Lung (tissue), 12 donors: ENCODE data around the gene SFXN5. TPM values are rescaled to one million over a fixed set of nuclear protein-coding genes. Genes with fewer than 3 reads are reported as not detected.

ENCODE experiments used
- ATAC-seq: fragments of 200-7000 bp; cut with Tn5 transposase; one replicate; pipeline ENCODE4 v1.9.1; 2020; ENCODE audit warnings: moderate number of reproducible peaks; ENCODE audit not compliant: insufficient read depth, low FRiP score
- DNase-seq, 3 donors: peaks; one replicate each; pipeline ENCODE4 v3.0.0-alpha.2; 2013 to 2017
- H3K27ac ChIP-seq, 2 donors: one replicate each; pipeline ENCODE4 v1.5.1; 2013; ENCODE audit warnings: mild to moderate bottlenecking in 2 of 2, moderate library complexity in 2 of 2, control low read depth in 1 of 2, inconsistent platforms in 1 of 2, low read depth in 1 of 2, low read length in 1 of 2
- H3K27me3 ChIP-seq, 3 donors: one replicate each; pipeline ENCODE4 v1.5.1; 2013; ENCODE audit warnings: low read length in 2 of 3; ENCODE audit not compliant: control insufficient read depth in 3 of 3, insufficient read depth in 3 of 3
- H3K36me3 ChIP-seq, 4 donors: one replicate each; pipeline ENCODE4 v1.5.1; 2013; ENCODE audit warnings: low read length in 4 of 4, mild to moderate bottlenecking in 1 of 4, moderate library complexity in 1 of 4; ENCODE audit not compliant: control insufficient read depth in 4 of 4, insufficient read depth in 4 of 4
- H3K4me1 ChIP-seq, 5 donors: one replicate each; pipeline ENCODE4 v1.5.1; 2013; ENCODE audit warnings: low read length in 5 of 5, mild to moderate bottlenecking in 2 of 5, moderate library complexity in 1 of 5; ENCODE audit not compliant: control insufficient read depth in 5 of 5, insufficient read depth in 5 of 5
- H3K4me3 ChIP-seq: one replicate; pipeline ENCODE4 v1.5.1; 2013; ENCODE audit warnings: mild to moderate bottlenecking, control low read depth, moderate library complexity
- H3K9ac ChIP-seq, 2 donors: one replicate each; pipeline ENCODE4 v1.5.1; 2013; ENCODE audit warnings: low read length in 2 of 2, control low read depth in 1 of 2; ENCODE audit not compliant: insufficient read depth in 1 of 2
- H3K9me3 ChIP-seq, 4 donors: one replicate each; pipeline ENCODE4 v1.5.1; 2013; ENCODE audit warnings: low read length in 3 of 4, mild to moderate bottlenecking in 1 of 4, moderate library complexity in 1 of 4; ENCODE audit not compliant: control insufficient read depth in 4 of 4, insufficient read depth in 3 of 4
- WGBS, 2 donors: extraction: QIAGEN DNeasy Blood & Tissue Kit; methylation state at CpG; one replicate each; pipeline ENCODE4 v1.1.7; 2013; 5-methylcytosine and 5-hydroxymethylcytosine counted together
- polyA plus RNA-seq, 2 donors: library from polyadenylated mRNA; stranded (reverse); fragments of 200-250 nt; gene quantifications; one replicate each; pipeline ENCODE4 v1.2.1, GENCODE V29; 2013
- total RNA-seq, 2 donors: library from RNA; depleted of rRNA in 1 of 2; stranded (reverse); fragments of >200 nt in 1 of 2; gene quantifications; one replicate each; pipeline ENCODE4 v1.2.1, GENCODE V29; 2014 to 2021
- TF ChIP-seq, protein P1 (sequence below): IDR thresholded peaks from 2 replicates; pipeline ENCODE4 v1.5.1; 2012; ENCODE audit warnings: mild to moderate bottlenecking; ENCODE audit errors: control extremely low read depth, extremely low read depth
- donor health status: control.
- donor health status: control.
- donor health status: Bipolar disorder and iron deficiency.
- donor health status: healthy.
- donor health status: DM: yes; HTN: yes; CAD: no.

SFXN5 gene
- total and polyA plus RNA-seq, 4 donors, result 8.3 to 15.6 (median 9.6) TPM

DNA sequence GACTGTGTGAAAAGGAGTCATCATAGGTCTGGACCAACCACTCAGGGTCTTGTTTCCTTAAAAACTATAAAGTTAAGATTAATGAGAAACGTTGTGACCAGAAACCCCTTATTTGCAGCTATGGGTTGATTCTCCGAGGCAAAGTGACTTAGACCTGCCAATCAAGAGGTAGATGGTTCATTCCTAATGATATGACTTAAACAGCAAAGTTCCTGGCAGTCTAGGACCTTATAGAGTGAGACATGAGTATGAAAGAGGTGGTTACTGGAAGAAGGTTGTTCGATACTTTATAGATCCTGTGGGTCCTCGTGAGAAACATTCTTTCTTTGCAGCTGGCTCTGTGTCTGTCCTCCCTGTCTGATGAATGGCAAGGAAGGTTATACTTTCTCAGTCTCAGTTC lies 8.0 kb downstream of the SFXN5 start:
- Histone ChIP-seq H3K27me3 (no peaks in the 10 kb centered on the region), H3K4me1 (peaks cover 0 to 14% (median 4%) of the 10 kb centered on the region in 5 donors), H3K27ac (no peak overlapping the region), H3K36me3 (no peaks in the 10 kb centered on the region), H3K9me3 (no peaks in the 10 kb centered on the region), H3K9ac (no peak overlapping the region), H3K4me3 (no peak overlapping the region)
- TF ChIP-seq, protein P1, sequence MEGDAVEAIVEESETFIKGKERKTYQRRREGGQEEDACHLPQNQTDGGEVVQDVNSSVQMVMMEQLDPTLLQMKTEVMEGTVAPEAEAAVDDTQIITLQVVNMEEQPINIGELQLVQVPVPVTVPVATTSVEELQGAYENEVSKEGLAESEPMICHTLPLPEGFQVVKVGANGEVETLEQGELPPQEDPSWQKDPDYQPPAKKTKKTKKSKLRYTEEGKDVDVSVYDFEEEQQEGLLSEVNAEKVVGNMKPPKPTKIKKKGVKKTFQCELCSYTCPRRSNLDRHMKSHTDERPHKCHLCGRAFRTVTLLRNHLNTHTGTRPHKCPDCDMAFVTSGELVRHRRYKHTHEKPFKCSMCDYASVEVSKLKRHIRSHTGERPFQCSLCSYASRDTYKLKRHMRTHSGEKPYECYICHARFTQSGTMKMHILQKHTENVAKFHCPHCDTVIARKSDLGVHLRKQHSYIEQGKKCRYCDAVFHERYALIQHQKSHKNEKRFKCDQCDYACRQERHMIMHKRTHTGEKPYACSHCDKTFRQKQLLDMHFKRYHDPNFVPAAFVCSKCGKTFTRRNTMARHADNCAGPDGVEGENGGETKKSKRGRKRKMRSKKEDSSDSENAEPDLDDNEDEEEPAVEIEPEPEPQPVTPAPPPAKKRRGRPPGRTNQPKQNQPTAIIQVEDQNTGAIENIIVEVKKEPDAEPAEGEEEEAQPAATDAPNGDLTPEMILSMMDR, result no peak
- DNase-seq (no peak), ATAC-seq (no peak)
- 84 to 88% methylated on average over 4 of the region's 4 CpGs for WGBS, 2 donors

DNA sequence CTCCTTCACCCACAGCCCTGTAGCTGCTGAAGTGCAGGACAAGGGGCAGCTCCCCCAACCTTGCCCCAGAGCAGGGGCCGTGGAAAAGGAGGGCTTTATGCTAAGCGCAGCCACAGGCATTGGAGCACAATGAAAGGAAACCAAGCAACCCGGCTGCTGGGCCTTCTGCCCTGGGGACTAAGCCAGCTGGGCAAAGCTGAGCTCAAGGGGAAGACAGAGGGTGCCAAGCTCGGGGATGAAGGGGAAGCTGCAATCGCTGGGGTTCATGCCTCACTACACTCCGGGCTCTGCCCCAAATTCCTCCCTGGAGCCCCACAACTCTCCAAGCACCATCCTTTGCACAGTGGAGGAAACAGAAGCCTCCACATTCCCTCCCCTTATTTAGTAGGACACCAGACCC lies 12.4 kb downstream of the SFXN5 start:
- Histone ChIP-seq H3K27me3 (no peaks in the 10 kb centered on the region), H3K4me1 (peaks cover 0 to 13% (median 4%) of the 10 kb centered on the region in 5 donors), H3K36me3 (peaks cover 0 to 13% (median 3%) of the 10 kb centered on the region in 4 donors), H3K9ac (no peak overlapping the region), H3K4me3 (no peak overlapping the region), H3K9me3 (peaks cover 0 to 4% (median 2%) of the 10 kb centered on the region in 4 donors), H3K27ac (no peak overlapping the region)
- ATAC-seq (no peak), DNase-seq (no peak)
- WGBS, 2 donors, result 81 to 92% methylated on average over 6 of the region's 6 CpGs
- TF ChIP-seq, protein P1, result no peak

DNA sequence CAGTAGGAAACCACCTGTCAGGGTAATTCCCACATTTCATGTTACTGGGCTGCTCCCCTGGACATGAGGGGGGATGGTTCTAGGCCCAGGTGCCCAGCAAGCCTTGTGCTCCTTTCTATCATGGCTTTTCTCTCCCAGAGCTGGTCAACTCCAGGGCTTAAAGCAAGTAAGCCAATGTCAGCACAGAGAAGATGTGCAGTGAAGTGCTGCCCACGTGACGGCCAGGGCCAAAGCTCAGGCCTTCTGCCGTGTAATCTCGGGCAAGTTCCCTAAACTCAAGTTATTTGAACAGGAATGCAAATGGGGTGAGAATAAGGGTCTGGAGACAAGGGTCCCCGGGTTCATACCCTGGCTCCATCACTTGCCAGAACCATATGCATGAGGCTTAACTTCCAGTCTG lies 16.5 kb downstream of the SFXN5 start:
- H3K9ac ChIP-seq, result no peak overlapping the region
- H3K9me3 ChIP-seq, result peaks cover 0 to 4% (median 2%) of the 10 kb centered on the region in 4 donors
- TF ChIP-seq, protein P1, result no peak
- no peak for DNase-seq
- peaks cover 0 to 5% (median 0%) of the 10 kb centered on the region in 5 donors for H3K4me1 ChIP-seq
- no peak for ATAC-seq
- no peak overlapping the region for H3K27ac ChIP-seq
- no peak overlapping the region for H3K4me3 ChIP-seq
- peaks cover 0 to 13% (median 3%) of the 10 kb centered on the region in 4 donors for H3K36me3 ChIP-seq
- H3K27me3 ChIP-seq, result no peaks in the 10 kb centered on the region
- 64 to 86% methylated on average over 5 of the region's 5 CpGs for WGBS, 2 donors
